NOMO-1 treated with DMSO at 0.1 percent for 48 hours (cell line): ENCODE measurements around the gene OTOP1.
"Not testable (repeated sequence)": the region's sequence is repeated elsewhere in the genome, so short reads cannot be mapped to it uniquely, and the experiment has no call there.

Source experiments
- DNase-seq: peaks from one replicate; lab custom pipeline; 2025; ENCODE audit not compliant: unreplicated experiment; lab: John Stamatoyannopoulos, UW

The OTOP1 gene

DNA sequence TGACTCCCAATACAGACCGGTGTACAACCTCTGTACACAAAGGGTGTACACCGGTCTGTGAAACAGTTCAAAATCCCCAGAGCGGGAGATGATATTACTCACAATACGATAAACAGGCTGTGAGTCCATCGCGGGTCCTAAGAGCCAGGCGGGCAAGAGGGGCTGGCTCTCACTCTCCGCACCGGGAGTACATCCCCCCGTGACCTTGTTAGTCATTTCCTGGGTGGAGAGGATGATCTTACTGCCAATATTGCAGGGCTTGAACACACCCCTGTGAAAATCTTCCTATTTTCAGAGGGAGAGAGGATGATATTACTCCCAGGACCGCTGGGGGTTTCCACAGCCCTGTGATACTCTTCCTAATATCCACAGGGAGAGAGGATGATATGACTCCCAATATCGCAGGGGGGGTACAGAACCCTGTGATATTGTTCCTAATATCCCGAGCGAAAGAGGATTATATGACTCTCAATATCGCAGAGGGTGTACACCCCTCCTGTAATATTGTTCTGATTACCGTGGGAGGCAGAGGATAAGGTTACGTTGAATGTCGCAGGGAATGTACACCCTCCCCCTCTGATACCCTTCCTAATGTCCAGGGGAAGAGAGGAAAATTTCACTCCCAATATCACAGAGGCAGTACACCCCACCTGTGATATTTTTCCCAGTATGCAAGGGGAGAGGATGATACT lies 60.9 kb downstream of the OTOP1 start:
- DNase-seq: not testable (repeated sequence)

DNA sequence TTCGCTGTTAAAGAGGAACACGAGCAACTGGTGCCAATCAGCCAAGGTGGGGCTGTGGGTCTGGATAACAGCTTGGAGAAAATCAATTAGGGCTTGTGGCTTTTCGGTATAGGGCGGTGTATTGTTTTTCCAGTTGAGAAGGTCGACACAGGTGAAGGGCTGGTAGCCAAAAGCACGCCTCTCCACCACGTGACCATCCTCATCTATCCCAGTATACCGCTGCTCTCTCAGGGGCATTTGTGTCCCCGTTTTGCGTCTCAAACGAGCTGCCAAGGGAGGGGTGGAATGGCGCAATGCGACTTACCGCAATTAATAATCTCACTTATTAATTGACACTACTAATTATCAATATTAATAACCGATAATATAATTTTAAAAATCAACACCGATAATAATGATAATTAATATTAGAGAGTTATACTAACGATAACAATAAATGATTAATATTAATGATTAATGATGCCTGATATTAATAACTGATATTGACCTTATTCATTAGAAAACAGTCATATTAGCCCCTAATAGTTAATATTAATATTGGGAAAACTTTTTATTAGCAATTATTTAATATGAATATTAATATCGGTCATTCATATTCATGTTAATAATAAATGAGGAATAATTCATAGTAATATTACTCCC lies 62.1 kb downstream of the OTOP1 start:
- DNase-seq: not testable (repeated sequence)

DNA sequence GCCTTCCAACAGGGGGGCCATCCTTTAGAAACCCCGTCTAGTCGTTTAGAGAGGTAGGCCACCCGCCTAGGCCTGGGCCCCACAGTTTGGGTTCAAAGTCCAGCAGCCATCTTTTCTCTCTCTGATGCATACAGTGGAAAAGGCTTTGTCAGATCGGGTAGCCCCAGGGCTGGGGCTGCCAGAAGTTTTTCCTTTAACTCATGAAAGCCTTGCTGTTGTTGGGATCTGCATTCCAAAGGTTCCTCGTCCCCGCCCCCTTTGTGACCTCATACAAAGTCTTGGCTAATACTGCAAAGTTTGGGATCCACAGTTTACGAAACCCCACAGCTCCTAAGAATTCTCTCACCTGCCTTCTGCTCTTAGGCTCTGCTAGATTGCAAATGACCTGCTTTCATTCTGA lies 64.5 kb downstream of the OTOP1 start:
- not testable (repeated sequence) for DNase-seq

DNA sequence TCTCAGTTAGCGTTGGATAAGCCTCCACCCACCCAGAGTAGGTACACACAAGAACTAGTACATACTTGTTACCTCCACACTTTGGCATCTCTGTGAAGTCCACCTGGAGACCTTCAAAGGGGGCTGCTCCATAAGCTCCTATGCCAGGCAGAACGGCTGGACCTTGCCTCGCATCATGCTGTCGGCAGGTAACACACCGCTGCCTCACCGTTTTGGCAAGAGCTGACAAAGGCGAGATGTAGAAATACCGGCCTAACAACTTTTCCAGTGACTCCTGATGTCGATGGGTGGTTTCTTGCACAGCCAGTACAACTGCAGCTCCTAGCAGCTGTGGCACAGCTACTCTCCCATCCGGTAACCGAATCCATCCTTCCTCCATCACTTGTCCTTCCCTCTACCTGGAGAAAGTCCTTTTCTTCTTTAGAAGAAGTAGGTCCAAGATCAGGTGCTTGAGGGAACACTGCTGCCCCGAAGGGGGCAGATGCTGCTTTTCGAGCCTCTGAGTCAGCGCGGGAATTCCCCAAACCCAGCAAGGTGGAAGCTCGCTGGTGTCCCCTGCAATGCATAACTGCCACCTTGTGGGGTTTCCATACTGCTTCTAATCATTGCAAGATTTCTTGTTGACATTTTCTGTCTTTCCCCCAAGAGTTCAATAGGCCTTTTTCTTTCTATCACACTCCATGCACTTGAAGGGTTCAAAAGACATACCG lies 65.6 kb downstream of the OTOP1 start:
- DNase-seq: not testable (repeated sequence)

DNA sequence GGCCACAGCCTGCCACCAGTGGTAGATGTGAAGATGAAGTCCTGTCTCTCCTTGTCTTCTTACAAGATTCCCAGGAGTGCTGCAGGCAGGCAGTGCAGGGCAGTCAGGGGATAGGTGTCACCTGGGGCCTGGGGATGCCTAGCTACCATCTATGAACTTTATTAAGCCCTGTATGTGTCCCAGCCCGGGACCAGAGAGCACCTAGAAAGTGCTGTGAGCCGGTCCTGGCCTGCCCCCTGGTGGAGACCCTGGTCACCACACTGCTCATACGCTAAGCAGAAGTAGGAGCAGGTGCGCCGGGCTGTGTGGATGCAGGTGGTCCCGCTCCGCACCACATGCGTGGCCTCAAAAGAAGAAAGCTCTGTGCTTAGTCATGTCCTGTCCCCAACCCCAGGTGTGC lies 81.1 kb downstream of the OTOP1 start:
- not testable (repeated sequence) for DNase-seq

DNA sequence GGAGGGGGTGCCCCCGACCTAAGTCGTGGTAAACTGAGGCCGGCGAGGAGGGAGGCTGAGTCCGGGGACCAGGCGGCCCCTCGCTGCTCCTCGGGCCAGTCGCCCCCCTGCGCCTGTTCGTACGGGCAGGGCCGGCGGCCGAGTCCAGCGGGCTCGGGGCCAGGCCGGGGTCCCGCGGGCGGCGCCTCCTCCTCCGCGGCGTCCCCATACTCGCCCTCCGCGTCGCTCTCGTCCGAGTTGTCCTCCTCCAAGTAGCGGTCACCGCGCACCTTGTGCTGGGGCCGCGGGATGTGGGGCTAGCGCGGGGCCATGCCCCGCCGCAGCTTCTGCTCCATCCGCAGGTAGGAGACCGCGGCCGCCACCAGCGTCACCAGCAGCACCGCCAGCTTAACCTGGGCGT lies 83.4 kb downstream of the OTOP1 start:
- not testable (repeated sequence) for DNase-seq

DNA sequence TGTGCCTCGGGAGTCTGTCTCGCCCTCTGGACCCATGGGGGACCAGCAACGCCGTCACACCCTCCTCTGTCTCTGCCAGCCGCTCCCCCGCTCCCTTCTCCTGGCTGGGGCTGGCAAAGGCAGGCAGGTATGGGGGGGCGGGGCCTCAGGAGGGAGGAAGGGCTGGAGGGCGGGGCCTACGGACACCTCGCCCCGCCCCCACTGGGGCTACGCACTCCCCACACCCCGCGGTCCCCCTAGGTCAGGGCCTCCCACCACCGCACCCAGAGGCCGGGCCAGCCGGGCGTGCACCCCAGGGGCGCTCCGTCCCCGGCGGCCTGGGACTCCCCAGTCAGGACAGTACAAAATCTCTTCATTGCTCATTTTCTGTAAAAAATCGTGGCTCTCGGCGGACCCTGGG lies 84.0 kb downstream of the OTOP1 start:
- not testable (repeated sequence) for DNase-seq

DNA sequence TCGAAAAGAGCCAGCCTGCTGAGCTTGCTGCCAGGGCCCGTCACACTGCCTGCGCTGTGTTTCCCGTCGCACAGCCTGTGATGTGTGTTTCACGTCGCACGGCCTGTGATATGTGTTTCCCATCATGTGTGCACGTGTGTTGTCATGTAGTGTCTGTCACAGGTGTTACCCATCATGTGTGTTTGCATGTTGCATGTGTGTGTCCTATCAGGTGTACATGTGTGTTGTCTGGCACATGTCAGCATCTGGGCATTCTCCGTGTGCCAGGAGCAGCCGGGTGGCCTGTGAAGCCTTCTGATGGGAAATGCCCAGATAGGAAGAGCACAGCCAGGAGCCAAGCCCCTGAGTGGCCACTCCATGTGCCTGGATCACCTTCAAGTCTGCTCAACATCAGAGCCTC lies 85.5 kb downstream of the OTOP1 start:
- not testable (repeated sequence) for DNase-seq
